Brain pericyte (primary cell): ENCODE data around the gene SS18L1.

ENCODE experiments used
- DNase-seq: peaks from one replicate; pipeline ENCODE4 v3.0.0-alpha.2; 2012; ENCODE audit warnings: low read depth, low spot score

The SS18L1 gene

DNA sequence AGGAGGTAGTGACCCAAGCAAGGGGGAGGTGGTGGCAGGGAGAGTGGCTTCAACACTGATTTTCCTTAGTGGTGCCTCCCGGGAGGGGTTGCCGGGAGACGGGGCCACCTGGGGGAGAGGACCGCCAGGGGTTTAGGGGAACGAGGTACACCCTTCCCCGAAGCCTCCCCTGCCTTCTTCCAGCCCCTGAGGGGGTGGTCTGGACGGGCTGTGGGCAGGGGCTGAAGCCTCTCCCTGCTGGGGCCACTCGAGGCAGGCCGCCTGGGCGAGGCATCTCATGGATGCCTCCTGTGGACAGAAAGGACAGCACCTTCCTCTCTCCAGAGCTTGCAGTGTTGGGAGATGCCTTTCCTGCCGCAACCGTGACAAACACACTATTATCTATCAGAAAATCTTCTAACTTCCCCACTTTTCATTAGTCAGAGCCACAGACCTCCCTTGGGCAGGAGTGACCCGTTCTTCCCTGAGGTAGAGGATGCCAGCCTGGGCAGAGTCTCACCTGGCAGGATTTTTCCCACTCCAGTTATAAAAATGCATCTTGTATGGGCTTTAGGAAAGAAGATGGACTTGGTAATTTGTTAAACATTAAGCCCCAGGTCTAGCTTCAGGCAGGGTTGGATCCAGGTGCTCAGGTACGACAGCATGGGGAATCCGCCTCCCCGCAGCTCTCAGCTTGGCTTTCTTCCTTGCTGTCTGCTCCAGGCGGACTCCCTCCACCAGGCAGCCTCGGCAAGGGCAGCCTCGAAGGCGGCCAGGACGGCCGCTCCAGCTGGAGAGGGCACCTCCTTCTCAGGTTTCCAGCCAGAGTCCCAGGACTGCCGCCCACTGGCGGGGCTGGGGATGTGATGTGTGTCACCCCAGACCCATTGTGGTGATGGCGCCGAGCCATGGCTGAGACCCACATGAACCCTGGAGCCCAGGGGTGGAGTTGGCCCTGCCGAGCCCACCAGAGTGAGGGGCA is 65.5 kb downstream of the SS18L1 start:
- no peak for DNase-seq

- DNase-seq: no peak
Observed at GRCh38 chr20:62209850-62210495, 66.4 kb downstream of the SS18L1 start.

DNA sequence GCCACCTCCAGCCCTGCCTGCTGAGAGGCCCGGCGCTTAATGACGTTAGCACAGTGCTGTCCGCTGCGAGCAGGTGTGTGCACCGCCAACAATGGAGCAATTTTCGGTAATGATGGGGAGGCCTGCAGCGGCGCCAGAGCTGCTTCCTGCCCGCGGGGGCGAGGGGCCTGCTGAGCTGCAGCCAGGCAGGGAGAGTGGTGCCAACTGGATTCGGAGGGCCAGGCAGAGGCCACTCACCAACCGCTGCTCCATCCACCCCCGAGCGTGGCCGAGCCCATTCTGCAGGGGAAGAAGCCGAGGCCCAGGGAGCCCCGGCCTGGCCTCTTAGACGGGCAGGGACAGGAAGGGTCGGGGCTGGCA is 66.9 kb downstream of the SS18L1 start:
- no peak for DNase-seq

DNA sequence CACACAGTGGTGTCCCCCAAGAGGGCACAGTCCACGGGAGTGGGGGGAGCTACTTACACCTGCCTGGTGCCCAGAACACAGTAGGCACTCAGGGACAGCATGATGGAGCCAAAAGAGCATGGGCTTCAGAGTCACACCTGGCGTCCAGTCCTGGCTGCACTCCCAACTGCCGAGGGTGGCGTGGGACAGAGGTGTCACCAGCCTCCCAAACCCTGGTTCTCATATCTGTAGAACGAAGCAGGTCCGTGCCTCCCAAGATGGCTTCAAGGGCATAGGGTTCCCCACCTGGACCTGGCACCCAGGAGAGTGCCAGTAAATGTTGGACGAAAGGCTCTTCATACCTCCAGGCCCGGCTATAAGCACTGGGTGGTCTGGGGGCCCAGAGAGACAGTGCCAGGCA is 67.6 kb downstream of the SS18L1 start:
- DNase-seq: no peak

DNA sequence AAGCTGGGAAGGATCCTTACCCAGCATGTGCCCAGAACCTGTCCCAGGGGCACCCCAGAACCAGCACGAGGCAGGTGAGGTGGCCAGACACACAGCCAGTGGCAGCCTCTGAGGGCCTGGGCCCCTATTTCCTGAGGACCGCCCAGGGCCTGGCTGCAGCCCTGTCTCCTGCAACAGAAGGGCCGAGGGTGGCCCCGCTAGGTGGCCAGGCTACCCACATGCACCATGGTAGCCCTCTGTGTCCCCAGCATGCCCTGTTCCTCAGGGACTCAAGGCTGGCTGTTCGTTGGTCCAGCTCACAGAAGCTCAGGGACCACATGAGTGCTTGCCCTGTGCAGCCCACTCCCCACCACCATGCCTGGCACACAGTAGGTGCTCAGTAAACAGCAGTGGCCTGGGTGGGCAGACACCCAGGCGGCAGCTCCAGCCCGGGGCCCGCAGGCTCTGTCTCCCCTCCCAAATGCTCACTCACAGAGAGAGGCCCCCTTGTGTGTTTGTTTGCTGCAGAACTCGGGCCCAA is 68.3 kb downstream of the SS18L1 start:
- DNase-seq: no peak

DNA sequence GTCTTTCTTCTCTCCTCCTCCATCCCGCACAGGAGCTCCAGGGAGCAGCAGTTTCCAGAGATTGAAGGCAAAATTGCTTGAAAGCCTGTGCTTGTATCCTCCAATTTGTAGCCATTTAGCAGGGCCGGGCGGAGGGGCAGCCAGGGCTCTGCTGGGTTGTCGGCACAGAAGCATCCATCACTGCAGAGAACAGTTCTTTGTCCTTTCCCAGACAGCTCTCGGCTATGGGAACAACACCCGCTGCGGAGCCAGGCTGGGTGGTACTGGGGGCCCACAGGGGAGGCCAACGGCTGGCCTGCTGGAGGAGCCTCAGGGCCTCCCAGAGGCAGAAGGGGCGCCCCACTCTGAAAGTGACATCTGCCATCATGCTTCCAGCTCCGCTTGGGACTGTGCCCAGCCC is 68.7 kb downstream of the SS18L1 start:
- no peak for DNase-seq

- no peak for DNase-seq
Observed at GRCh38 chr20:62214067-62214466, 70.5 kb downstream of the SS18L1 start.

DNA sequence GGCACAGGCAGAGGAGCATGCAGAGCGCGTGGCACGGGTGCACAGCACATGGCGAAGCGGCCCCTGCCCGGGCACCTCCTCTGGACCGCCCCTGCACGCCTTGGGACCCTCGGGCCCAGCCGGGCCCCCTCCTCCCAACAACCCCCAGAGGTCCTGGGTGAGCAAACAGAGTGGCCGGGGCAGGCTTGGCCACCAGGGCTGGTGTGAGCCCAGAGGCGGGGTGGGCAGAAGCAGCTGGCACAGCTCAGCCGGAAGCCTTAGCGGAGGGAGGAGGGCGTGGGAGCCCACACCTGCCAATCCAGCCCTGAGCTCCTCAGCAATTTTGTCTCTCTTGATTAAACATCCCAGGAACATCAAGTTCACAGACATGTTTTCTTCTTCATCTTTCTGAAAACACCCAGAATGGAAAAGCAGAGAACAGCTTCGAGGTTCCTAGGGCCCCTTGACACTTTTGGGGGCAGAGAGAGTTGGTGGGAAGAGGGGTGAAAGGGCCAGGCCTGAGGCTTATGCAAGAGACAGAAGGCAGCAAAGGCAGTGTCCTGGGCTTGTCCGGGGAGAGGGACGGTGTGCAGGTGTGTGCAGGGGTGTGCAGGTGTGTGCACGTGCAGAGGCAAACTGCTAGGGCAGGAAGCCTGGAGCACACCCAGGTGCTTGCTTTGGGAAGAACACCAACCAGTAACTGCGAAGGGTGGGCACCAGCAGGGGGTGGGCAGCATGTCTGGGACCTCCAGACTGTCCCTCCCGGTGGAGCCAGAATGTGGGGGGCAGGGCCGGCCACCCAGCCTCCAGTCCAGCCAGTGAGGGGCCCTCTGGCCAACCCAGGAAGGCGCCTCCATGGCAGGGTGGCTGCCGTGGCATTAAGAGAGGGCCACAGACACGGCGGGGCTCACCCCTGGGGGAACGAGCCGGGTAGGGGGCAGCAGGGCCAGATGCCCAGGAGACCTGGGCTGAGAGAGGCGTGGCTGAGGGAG is 71.7 kb downstream of the SS18L1 start:
- no peak for DNase-seq

DNA sequence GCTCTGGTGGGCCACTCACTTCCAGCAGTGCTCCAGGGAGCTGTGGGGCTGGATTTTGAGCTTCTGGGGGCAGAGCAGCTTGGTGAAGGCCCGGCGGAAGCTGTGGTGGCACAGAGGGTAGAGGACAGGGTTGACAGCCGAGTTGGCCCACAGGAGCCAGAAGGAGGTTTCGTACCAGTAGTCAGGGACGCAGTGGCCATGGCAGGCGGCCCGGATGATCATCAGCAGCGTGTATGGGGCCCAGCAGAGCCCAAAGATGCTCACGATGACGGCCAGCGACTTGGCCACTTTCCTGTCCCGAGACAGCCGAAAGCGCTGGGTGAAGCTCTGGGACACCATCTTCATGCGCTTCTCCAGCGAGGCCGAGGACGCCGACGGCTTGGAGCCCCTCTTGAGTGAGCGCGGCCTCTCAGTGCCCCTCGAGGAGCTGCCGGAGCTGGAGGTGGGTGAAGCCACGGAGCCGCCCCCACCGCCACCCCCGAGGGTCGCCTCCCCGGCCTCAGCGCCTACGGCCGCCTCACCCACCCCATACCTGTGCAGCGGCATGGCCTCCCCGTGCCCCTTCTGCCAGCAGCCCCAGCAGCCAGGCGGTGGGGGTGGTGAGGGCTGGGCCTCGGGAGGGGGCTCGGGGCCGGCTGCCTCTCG is 72.5 kb downstream of the SS18L1 start:
- no peak for DNase-seq

DNA sequence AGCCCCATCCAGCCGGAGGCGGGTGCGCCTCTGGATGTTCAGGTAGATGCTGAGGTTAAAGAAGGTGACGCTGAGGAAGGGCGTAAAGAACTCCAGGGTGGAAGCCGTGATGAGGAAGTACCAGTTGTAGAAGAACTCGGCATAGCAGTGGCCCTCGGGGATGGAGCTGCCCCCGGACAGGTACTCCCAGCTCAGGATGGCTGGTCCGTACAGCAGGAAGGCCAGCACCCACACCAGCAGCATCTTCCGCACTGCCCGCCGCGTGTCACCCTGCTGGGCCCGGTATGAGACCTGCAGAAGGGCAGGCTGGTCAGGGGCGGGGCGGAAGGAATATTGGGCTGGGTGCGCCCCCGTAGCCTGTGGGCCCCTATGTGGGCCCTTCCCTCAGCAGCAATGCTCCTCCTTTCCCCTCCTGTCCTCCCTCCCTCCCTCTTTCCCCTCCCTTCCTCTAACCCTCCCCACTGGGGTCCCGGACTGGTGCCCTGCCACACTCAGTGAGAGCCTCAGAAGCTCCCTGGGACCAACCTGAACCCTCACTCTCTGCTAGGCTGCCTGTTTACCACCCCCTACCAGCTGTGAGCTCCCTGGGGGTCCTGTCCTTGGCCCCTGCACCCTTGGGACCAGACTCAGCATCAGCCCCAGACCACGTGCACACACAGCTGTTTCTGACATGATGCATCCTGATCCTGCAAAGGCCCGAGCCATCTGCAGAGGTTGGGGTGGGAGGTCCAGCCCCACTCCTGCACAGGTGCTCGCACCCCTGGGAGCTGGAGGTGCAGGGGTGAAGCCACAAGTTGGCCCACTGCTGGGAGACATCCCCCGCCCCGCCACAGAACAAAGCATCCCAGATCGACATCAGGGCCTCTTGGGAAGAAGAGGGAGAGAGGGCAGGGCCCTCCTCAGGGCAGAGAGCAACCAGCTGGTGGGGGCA is 73.3 kb downstream of the SS18L1 start:
- no peak for DNase-seq

GRCh38 chr20:62217913-62218773 is 74.6 kb downstream of the SS18L1 start:
- no peak for DNase-seq

GRCh38 chr20:62219101-62219991 is 75.8 kb downstream of the SS18L1 start:
- DNase-seq: no peak

GRCh38 chr20:62219992-62220665 is 76.6 kb downstream of the SS18L1 start, which contains the start of gene HRH3:
HRH3 (minus strand) TSS chr20:62220278; CDS start chr20:62219970, 308 bp downstream.
- DNase-seq: no peak

DNA sequence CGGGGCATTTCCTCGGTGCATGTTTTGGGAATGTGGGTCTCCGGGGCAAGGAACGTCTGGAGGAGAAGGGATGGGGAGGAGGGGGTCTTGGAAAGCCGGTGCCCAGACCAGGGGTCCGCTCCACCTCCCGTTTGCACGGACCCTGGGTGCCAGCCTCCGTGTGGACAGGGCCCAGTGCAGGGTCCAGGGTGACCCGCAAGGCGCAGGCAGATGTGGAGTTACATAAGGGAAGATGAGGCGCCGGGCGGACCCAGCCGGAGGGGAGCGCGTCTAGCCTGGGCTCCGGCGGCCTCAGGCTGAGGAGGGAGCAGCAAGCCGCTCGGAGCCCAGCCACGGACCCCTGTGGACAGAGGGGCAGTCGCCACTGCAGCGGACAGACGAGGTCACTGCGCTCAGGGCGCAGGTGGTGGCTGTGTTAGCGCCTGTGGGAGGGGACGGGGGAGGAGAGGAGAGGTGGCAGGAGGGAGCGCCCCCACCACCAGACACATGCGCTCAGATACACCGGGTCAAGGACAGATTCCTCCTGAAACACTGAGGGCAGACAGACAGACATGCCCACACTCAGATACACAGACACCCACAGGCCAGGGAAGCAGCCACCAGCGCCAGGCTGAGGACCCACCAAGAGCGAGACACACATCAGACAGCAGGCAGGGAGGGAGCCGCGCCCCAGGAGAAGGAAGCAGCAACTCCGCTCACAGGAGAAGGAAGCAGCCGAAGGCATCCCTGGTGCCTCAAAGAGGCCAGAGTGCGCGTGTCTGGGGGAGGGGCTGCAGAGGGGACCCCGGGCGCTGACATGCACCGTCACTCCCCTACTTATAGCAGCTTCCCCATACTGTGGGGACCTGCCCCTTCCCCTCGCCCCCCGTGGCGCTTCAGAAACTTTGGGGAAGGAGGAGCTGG is 77.3 kb downstream of the SS18L1 start:
- DNase-seq: no peak

DNA sequence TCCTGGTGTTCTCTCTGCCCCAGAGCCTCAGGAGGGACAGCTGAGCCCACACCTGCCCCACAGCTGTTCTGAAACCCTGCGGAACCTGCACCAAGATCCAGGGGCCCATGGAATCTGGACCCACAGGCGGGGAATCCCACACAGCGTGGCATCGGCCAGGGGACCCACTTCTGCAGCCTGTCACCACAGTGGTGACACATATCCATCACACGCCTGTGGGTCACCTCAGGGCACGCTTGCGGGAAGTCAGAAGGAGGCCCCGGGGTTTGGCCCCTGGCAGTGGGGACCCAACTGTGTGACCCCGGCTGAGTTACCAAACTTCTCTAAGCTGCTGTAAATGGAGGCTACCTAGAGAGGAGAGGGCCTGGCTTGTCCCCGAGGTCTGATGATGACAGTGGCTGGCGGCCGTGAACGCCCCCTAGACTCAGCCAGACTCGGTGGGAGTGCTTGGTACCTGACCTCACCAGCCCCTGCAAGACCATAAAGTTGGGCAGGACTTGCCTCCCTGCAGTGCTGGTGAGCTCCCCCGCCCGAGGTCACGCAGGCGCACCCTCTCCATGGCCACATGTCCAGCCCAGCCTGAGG is 78.8 kb downstream of the SS18L1 start:
- DNase-seq: no peak

DNA sequence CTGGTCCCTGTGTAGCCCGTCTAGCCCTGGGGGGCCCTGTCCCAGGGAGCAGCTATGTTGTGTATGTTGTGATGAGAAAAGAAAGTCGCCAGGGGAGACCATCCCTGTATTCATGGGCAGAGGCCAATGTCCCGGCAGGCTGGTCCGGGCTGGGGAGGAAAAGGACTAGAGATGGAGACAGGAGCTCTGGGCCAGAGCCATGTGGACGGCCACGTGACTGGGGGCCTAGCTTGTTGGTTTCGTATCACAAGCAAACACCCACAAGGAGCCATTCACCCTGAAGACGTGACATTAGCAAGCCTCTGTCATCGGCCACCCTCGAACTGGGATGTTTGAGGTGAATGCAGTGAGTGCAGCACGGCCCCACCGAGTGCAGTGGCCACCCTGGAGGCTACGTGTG is 79.4 kb downstream of the SS18L1 start:
- no peak for DNase-seq
